ENCODE results near the gene WDR20.
A peak's percentile ranks its signal among the peaks of the same experiment; 100 is the strongest.
"Not testable (repeated sequence)": the region's sequence is repeated elsewhere in the genome, so short reads cannot be mapped to it uniquely, and the experiment has no call there.

WDR20 gene, protein sequence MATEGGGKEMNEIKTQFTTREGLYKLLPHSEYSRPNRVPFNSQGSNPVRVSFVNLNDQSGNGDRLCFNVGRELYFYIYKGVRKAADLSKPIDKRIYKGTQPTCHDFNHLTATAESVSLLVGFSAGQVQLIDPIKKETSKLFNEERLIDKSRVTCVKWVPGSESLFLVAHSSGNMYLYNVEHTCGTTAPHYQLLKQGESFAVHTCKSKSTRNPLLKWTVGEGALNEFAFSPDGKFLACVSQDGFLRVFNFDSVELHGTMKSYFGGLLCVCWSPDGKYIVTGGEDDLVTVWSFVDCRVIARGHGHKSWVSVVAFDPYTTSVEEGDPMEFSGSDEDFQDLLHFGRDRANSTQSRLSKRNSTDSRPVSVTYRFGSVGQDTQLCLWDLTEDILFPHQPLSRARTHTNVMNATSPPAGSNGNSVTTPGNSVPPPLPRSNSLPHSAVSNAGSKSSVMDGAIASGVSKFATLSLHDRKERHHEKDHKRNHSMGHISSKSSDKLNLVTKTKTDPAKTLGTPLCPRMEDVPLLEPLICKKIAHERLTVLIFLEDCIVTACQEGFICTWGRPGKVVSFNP

GRCh38 chr14:102139286-102140026 lies at the start of gene WDR20:
Gene WDR20, plus strand, starts transcription at chr14:102139897. Its CDS starts 27 bp downstream, at chr14:102139924.
- peak; percentile 98 to 100 (median 99) for DNase-seq

GRCh38 chr14:102090713-102091112 lies 49.0 kb upstream of the WDR20 start:
- DNase-seq = no peak

DNA sequence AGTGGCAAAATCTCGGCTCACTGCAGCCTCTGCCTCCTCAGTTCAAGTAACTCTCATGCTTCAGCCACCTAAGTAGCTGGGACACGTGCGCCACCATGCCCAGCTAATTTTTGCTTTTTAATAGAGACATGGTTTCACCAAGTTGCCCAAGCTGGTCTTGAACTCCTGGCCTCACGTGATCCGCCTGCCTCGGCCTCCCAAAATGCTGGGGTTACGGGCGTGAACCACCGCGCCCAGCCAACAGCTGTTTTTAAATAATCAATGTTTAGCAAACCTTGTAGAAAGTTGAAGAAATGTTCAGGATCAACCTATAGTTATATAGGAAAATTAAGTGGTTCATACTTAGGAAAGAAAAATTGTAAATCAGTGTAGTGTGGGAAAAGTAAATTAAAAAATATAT lies 46.9 kb upstream of the WDR20 start:
- no peak for DNase-seq

DNA sequence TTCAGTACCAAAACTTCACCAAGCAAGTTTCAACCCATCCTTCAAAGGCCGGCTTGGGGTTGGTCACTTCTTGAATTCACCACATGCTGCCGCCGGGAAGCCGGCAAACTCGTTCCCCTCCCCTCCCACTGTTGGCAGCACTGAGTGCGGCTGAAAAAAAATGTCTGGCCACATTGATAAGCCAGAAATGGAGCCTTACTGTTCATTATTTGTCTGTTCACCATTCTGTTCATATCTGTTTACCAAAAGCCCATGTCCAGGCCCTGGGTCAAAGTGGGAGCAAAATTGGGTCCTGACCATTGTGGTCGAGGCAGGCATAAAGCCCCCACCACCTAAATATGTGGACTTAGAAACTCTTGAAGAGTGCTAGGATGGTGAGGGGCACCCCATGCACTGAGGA lies 45.6 kb upstream of the WDR20 start:
- DNase-seq = no peak

- peak in 1 of 3 donors; percentile 45 for DNase-seq
These were observed 44.3 kb upstream of the WDR20 start for GRCh38 chr14:102095231-102095870.

- no peak for DNase-seq
These were observed 43.7 kb upstream of the WDR20 start for GRCh38 chr14:102095871-102096568.

GRCh38 chr14:102096569-102097188 lies 43.0 kb upstream of the WDR20 start:
- peak; percentile 82 to 91 (median 89) for DNase-seq

DNA sequence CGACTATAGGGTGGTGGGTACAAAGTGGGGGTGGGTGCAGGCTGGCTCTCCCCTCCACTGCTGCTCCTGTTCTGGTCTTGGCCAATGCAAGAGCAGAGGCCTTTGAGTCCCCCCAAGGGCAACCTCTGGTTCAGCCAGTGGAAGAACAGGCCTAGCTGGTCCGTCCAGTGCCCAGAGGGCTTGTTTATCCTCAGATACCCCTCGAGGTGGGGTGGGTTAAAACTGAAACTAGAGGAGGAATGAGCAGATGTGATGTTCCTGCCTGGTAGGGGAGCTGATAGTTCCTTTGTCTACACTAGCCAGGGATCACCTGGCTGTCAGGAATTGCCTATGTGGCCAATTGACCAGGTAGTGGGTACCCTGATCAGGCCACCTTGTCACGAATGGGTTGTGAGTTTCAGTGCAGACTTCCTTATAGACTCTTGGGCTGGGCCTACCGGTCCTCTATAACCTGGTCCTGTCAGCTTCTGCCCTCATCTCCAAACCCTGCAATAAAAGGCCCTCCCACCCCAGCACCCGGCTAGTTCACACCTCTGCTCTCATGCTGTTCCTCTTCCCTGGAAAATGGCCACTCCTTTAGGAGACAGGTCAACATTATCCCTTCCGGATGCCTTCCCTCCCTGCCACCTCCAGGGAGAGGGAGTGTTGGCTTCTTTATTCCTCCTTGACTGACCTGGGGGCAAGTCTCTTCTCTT lies 42.1 kb upstream of the WDR20 start:
- DNase-seq = no peak

- peak; percentile 33 to 54 (median 49) for DNase-seq
These were observed 36.5 kb upstream of the WDR20 start for GRCh38 chr14:102103062-102103695.

DNA sequence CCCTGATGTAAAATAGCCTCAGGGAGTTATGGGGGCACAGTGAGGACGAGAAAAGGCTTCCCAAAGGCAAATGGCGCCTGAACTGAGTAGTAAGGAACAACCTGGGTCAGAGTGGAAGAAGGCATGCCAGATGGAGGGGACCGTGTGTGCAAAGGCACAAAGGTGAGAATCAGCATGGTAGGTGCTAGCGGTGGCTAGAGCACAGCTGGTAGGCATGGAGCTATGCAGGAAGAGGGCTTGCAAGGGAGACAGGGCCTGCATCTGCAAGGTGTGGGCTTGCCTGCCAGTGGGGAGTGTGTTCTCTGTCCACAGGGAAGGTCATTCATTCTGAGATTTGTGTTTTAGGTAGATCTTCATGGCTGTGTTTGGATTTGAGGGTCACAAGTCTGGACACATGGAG lies 34.3 kb upstream of the WDR20 start:
- DNase-seq = no peak

GRCh38 chr14:102109332-102109731 lies 30.4 kb upstream of the WDR20 start:
- DNase-seq = not testable (repeated sequence)

GRCh38 chr14:102111101-102111500 lies 28.6 kb upstream of the WDR20 start:
- DNase-seq = no peak

DNA sequence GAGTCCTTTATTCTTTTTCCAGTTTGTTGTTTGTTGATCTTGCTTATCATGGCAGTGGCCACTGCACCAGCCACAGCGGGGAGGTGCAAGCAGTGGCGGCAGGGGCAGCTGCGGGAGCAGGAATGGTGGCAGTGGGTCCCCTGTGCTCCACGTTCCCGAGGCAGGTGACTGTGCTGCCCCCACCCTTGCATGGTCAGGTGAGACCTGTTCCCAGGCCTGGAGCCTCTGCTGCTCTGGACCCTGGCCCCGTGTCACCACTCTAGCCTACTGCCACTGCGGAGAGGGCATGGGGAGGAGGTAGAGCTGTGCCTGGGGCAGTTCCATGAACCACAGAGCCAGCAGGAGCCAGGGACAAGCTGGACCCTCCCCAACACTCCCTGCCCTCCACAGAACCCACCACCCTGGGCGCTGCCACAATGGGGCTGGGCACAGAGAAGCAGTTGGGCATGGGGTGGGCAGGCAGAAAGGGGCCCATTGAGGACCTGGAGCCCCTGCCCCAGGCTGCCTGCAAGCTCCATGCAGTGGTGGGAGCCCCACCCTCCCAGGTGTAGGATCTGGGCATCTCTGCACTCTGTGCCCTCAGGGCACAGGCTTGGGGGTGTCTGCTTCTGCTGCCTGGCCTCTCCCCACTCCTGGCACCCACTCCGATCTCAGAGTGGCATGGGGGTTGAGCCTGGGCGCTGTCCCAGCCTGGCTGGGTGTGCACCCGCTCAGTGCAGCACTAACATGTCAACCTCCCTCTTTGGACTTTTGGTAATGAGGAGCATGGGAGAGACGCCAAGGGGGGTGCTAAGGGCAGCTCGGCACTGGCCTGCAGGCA lies 23.1 kb upstream of the WDR20 start:
- no peak for DNase-seq

GRCh38 chr14:102117852-102118251 lies 21.8 kb upstream of the WDR20 start:
- no peak for DNase-seq

- no peak for DNase-seq
These were observed 18.8 kb upstream of the WDR20 start for GRCh38 chr14:102120888-102121287.

- DNase-seq = no peak
These were observed 18.1 kb upstream of the WDR20 start for GRCh38 chr14:102121567-102121966.

- no peak for DNase-seq
These were observed 15.3 kb upstream of the WDR20 start for GRCh38 chr14:102124419-102124818.

DNA sequence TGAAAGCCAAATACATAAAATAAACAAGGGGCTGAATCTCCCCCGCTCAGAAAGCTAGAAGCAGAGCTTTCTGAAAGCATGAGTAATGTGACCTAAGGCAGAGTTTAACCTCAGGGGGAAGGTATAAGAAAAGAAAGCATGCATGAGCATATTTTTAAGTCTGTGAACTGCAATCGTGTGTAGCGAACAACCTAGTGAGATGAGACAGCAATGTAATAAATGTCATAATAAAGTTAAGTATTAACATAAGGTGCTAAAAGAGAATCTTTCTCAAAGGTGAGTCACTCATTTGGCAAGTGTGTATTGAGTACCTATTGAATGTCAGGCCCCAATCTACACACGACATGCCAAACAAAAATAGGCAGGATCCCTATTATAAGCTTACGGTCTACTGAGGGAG lies 14.2 kb upstream of the WDR20 start:
- no peak for DNase-seq

- DNase-seq = no peak
These were observed 12.8 kb upstream of the WDR20 start for GRCh38 chr14:102126807-102127455.

DNA sequence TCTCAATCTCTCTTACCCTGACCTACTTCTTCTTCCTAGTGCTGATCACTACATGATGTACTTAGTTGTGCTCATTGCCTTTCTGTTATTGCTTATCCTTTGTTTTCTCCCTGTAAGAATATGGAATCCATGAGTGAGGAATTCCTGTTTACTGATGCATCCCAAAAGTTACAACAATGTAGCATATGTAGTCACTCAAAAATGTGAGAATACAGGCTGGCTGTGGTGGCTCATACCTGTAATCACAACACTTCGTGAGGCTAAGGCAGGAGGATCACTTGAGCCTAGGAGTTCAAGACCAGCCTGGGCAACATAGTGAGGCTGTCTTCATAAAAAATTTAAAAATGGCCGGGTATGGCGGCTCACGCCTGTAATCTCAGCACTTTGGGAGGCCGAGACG lies 8.0 kb upstream of the WDR20 start:
- no peak for DNase-seq
